Activated CD8-positive, alpha-beta memory T cell treated with anti-CD3 and anti-CD28 coated beads, Interleukin-2, amount 50 U/mL, for 1 hour (primary cell): Measurements from ENCODE around the gene PTPRN2.

Experiments
- DNase-seq: peaks from one replicate; pipeline ENCODE4 v3.0.0-alpha.2; 2020; ENCODE audit errors: extremely low read depth

The PTPRN2 gene

DNA sequence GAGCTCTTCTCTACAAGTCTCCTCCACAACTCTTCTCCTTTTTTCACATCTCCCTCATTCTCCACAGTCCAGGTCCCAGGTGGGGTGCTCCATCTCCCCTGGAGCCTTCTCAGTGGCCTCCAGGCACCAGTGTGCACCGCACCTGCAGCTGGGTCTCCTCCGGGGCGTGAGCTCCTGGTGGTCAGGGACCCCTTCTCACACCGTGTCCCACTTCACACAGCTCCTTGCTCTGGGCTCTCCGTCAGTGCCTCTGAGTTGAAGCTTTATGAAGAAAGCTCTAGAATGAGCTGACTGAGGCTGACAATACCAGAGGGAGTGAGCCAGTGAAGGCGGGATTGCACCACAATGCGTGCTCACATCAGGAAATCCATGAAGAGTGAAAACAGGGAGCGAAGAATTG is 960.6 kb downstream of the PTPRN2 start:
- DNase-seq = no peak

DNA sequence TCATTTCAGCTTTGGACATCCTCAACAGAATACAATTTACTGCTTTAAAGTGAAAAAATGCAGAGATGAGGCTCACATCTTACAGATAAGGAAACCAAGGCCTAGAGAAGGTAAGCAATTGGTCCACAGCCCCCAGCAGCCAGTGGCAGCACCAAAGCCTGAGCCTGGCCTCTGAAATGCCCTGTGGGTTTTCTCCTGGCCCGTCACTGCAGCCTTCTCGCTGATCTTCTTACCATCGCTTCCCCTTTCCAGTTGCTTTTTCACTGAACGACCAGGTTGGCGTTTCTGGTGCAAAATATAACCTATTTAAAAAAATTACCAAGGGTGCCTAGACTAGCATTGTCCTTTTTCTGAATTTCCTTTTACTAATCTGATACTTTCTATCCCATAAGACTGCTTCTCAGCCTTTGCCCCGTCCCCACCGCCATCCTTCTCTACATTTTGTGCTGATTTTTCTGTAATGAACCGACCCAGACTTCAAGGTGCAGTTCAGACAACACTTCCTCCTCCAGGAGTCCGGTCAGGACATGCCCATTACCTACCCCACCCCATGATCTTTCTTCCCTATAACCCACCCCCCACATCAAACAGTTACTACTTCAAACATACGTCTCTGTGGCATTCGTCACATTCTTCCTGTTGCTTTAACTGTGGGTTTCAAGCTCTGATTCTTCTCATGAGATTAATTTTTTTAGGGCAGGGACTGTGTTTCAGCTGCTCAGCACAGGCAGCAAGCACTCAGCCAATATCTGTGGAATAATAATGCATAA is 961.5 kb downstream of the PTPRN2 start:
- no peak for DNase-seq

DNA sequence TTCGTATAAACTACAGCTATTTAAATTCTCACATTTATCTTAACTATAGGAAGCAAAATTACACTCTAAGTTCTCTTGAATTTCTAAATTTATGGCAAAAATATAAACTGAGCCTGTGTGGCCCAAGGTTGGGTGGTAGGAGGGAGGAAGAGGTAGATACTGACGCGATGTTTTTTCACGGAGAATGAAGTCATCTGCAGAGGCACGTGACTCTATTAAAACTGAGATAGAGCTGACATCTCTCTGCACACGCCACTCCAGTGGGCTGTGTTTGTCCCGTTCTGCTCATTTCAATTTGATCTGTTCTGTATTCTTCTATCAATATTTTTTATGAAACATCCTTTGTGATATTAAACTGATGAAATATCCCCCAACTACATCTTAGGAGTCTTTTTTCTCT is 964.1 kb downstream of the PTPRN2 start:
- no peak for DNase-seq

DNA sequence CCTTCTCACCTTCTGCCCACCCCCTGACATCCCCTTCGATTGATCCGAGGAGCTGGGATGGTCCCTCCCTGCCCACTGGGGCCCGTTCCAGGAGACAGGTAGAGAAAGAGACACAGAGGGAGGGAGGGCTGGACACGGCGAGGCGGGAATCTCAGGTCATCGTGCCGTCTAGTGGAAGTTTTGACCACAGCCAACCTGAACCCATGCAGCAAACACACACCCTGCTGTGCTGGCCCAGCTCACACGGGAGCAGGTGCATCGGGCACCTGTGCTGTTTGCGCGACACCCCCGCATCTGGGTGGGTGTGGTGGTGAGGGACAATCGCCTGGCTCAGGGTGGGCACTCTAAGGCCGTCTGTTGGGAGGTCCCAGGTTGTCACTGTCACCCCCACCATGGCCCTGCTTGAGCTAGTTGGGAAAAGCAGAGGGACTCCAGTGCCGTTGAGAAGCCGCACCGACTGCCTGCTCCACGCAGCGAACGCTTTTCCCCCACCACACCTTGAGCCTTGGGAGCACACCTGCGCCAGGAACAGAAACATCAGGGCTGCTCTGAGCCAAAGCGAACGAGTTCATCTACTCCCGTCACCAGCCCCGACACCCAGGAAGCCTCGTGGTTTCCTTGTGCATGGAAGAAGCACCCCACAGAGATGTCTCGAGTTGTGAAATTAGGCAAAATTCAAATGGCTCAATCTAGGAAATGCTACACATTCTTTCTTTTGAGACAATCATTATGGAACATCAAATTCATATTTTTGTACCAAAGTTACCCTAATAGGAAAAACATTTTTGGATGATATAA is 965.0 kb downstream of the PTPRN2 start:
- DNase-seq = no peak

DNA sequence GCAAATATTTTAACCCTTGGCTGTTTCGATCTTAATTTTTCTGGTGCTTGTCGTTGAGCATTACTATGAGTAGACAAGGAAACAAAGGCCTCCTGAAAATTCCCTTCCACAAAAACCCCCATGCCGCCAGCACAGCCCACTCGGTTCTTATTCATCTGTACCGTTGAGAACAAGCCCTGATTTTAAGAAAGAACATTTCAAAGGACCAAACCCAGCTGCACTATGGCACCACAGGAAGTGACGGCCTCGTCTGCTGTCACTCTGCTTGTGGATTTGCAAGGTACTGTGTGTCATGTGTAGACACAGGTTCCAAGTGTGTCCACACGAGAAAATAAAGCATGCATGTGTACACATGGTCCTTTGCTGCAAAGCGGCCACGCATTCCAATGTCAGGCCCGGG is 965.6 kb downstream of the PTPRN2 start:
- no peak for DNase-seq

DNA sequence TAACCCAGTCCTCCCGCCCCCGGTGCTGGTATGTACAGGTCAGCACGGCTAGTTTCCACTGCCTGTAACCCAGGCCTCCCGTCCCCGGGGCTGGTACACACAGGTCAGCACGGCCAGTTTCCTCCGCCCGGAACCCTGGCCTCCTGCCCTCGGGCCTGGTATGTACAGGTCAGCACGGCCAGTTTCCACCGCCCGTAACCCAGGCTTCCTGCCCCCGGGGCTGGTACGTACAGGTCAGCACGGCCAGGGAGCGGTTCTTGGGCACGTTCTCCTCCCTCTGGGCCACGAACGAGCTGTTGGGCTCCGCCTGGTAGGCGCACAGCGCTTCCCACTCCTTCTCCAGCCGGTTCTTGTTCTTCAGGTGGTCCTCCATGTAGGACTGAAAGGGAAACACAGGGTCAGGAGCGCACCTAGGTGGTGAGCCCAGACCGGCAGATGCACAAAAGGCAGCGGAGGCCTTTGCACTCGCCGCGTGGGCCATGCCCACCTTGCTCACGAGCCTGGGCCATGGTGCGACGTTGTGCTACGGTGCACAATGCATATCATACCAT is 966.4 kb downstream of the PTPRN2 start:
- no peak for DNase-seq

DNA sequence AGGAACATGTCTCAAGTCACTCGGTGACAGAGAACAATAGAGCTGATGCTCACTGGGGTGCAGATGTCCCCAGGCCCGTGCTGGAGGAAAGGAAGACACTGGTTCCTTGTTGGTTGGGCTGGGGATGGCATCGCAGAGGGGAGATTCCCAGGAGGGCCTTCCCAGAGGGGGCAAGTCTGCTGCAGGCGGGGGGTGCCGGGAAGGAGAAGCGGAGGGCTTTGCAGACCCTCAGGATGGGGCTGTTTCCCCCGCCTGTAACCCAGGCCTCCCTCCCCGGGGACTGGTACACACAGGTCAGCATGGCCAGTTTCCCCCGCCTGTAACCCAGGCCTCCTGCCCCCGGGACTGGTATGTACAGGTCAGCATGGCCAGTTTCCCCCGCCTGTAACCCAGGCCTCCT is 967.0 kb downstream of the PTPRN2 start:
- DNase-seq = no peak

DNA sequence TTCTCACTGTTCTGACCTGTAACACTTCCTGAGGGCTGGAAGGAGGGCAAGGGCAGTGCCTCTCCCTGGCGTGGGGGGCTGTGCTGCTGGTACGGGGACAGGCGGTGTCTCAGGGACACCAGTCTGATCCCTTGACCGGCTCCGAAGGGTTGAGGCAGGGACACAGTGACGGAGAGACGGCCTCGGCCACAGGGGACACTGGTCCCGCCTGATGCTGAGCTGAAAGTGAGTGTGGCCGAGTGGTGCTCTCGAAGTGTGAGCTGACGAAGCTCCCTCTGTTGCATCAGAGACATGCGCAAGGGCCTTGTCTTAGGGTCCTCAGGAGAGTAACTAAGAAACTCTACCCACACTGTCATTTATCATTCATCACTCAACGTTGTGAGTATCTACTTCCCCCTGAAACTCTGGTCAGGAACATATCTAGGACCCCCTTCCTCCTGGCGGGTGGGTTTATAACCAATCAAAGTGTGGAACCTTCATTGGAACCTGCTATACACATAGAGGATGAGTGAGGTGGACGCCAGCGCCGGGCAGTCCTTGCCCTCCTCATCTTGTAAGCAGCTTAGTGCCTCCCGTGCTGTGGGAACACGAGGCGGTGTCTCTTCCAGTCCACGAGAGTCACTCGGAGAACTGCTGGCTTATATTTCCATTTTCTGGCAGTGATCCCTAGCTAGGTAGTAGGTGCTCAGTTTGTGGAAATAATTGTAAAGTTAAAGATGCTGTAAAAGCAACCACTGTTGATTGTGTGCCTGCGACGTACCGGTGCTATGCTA is 967.7 kb downstream of the PTPRN2 start:
- no peak for DNase-seq

DNA sequence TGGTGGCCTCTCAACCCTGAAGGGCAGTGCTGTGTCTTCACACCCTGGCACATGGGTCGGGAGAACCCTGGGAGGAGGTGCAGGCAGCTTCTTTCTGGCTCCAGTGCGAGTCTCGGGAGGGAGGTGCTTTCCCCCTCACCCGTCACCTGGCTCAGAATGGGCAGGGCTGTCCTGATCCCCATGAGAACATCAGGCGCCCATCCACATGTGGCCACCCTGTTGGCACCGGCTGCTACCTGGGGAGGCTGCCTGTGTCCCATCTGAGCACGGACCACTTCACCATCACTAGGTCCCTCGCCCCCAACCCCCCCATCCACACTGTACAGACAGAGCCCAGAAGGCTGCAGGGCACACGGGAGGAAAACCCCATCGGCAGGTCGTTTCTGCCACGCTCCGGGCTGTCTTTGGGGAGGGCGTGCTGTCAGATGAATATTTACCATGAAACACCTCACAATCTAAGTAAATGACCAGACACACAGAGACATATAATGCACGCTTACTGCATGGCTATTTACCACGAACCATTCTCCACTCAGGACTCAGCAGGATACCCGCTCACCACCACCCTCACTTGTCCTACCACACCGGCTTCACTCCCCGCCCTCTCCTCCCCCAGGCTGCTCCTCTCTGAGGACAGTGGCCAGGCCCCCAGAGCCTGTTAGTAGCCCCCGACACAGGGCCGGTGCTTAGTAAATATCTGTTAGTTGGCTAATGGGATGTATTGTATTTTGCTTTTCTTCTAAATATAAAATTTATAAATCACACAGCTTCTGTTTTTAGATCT is 968.6 kb downstream of the PTPRN2 start:
- DNase-seq = no peak

DNA sequence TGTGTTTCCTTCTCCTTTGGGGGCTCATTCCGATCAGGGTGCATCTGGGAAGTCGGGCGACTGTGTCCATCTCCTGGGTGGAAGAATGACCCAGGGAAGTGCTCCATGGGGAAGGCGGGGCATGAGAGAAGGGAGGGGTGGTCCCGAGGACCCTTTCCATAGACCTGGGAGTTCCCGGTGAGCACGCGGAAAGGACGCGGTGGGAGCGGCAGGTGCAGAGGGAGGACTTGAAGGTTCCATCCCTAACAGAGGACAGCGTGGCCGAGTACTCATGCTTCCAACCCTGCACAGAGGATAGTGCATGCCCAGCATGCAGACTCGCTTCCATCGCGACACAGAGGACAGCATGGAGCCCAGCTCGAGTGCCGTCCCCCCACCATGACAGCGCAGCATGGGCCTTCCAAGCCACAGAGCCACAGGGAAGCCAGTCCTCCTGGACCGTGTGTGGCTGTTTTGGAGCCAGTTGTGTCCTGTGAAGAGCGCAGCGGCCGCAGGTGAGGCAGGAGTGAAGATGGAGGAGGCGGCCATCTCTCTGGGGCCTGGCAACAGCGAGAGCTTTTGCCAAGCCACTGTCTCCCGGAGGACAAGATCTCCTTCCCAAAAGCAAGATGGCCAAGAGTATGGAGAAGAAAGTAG is 969.4 kb downstream of the PTPRN2 start:
- DNase-seq = no peak

DNA sequence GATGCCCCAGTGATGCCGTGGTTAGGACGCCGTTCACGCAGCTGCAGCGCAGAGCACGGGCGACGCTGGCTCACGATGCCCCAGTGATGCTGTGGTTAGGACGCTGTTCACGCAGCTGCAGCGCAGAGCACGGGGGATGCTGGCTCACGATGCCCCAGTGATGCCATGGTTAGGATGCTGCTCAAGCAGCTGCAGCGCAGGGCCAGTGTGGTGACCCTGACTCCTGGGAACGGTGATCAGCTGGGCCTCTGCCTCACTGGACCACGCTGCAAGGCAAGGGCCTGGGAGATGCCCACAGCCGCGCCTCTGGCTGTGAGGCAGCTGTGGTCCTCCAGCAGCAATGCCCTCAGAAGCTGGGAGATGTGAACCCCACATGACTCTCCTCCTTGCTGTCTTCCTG is 970.2 kb downstream of the PTPRN2 start:
- no peak for DNase-seq

DNA sequence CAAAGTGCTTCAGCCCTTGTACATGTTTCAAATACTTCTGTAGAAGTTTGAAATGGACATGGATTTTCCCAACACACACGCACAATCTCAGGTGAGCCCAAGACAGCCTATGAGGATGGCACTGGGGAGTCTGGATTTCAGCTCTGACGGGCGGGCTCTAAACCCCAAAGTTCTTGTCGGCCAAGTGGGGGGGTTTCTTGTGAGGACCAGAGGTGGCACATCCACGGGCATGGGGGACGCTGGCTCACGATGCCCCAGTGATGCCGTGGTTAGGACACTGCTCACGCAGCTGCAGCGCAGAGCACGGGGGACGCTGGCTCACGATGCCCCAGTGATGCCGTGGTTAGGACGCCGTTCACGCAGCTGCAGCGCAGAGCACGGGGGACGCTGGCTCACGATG is 970.7 kb downstream of the PTPRN2 start:
- DNase-seq = no peak

DNA sequence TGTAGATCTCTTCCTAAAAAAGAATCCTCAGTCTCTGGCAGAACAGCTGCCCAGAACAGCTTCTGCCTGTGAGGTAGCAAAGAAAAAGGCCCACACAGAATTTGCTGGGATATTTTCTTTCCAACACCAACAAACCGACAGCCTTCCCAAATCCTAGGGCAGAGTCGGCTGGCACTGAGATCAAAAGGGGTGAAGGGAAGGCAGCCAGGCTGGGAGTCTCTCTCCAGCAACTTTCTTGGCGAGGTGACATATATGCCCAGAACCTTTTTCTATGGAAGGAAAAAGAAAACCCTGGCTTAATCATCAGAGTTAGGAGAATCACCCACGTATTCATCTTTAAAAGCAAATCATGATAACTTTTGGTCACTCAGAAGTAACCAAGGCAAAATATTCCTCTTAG is 971.2 kb downstream of the PTPRN2 start:
- DNase-seq = no peak

DNA sequence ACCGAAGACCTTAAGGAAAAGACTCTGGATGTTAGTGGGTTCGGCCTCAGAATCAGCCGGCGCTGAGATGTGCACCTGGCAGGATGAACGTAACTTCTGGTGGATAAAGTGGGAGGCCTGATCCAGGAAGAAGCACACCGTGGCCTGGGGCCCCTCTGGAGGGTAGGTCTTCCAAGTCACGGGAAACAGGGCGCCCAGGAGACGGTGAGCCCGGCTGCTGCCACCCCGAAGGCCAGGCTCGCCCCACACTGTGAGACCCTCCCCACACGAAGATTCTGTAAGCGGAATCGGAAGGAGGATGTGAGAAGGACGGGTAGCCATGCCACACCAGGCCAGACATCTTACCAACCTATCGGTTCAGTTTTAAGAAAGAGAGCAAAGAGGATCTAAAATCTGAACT is 971.8 kb downstream of the PTPRN2 start:
- DNase-seq = no peak

DNA sequence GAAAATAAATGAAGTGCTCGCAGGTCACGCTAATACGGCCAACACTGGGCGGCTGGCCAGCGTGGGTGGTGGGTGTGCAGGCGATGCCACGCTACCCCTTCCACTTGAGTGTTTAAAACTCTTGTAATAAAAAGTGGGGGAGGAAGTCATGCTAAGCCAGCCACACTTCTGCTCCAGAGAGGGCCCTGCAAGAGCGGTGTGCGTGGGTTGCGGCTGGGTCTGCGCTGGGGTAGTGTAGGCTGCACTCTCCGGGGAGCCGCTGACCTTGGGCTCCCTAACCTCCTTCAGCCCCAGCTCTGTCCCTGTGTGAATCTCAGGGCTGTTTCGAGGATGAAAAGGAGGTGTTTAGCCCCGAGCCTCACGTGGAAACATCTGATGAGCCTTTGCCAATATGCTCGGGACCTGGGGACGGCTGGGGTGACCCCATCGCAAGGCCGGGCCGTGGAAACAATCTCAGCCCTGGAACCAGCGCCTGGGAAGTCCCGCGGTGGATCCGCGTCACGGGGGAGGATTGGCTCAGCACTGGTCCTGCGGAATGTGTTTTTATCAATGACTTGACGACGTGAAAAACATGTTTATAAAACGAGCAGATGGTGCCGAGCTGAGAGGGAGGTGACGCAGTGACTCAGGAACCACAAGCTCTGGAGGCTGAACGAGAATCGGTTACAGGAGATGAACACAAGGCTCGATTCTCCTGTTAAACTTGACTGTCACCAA is 972.4 kb downstream of the PTPRN2 start:
- no peak for DNase-seq

DNA sequence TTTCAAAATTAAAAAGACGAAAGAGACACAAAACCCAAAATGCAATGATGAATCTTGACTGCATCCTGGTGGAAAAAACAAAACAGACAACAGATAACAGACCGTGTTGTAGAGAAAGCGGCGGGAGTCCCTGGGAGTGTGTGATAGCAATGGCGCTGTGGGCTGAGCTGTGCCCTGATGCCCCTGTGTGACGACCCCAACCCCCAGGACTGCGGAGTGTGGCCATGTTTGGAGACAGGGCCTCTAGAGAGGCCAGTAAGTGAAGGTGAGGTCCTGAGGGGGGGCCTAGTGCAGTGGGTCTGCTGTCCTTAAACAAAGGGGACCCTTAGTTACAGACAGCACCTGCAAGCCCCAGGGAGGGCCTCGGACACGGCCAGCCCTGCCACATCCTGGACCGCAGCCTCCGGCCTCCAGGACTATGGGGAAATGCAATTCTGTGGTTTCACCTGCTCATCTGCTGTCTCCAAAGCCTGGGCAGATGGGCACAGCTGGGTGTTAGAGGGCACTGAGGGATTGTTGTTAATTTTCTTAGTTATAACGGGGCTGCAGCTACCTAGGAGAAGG is 973.1 kb downstream of the PTPRN2 start:
- no peak for DNase-seq

DNA sequence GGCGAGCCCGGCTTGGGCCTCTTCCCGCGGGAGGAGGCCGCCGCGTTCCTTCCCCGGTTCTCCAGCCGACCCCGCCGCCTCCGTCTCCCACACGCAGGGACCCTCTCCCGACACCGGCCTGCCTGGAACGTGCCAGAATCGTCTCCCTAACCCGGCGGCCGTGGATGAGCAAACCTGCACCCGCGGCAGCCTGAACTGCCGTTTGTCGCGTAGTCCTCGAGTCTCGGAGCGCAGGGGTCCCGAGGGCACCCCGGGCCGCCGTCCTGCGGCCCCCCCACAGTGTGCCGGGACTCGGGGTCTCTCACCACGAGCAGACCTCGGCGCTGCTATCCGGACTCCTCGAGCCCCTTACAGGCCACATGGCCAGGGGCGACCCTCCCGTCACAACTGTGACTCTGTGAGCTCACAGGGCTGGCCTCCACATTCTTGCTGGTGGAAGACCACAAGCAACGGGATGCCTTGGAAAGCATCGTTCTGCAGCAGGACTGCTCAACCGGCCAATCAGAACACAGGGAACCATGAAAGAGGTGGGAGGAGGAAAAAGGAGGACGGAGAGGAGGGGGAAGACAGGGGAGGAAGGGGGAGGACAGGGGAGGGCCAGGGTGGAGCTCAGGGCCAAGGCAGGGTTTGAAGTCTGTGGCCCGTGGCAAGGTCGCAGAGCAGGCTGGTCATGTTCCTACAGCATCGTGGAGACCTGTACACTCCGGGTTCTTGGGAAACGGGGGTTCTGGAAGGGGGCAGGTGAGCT is 973.9 kb downstream of the PTPRN2 start:
- DNase-seq = no peak

DNA sequence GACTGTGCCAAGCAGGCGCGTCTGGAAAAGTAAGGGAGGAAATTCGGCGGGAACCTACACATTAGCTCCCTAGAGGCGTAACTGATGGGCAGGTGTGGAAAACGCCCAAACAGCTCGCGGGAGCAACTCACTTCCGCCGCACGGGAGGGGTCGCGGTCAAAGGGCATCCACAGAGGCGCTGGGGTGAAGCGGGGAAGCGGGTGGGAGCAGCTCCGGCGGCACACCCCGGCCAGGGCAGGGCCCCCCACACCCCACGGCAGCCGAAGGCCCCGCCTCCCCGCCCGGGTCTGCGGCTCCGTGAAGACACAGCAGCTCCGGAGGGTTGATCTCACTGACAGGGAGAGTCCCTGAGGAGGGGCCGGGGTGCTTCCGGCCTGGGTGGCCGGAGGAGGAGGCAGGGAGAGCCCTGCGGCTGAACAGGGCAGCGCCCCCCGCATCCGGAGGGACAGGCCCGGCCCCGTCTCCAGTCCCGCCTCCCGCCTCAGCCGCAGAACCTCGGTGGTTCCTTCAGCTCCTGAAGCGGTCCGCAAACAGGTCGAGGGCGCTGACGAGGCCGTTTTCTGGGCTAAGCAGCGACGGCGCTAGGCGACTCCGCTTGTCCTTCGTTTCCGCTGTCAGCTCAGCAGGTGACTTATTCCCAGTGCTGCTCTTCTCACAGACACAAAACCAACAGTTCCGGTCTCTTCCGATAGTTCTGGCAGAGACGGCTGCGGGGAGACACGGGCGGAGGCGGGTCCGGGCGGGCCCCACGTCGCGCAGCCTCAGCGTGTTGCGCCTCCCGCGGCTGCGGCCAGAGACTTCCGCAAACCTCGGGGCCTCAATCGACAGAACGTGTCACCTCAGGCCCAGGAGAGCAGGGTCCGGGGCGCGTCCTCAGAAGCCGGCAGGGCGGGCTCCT is 974.7 kb downstream of the PTPRN2 start:
- peak; percentile 35 for DNase-seq
